ENCODE results near the gene GAK. TPM values are rescaled to one million over a fixed set of nuclear protein-coding genes. Genes with fewer than 3 reads are reported as not detected.

The GAK gene
- total and polyA plus RNA-seq, 2 donors from 2014 or later: 92.0 to 124 TPM

DNA sequence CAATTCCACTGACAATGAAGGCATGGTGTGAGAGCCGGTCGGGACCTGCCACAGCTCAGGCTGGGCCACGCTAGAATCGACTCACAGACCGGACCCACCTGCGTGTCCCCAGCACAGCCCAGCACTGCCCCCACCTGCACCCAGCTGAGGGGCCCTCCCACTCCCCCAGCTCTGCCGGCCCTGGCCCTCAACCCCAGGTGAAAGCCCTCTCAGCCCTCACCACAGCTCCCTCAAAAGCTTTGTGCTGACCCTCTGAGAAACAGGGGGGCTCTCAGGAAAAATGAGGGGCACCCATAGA lies 25.1 kb downstream of the GAK start:
- intact Hi-C loops (cut with DNase I): no loop called here
- Histone ChIP-seq H3K27me3 (ENCODE audit: control insufficient read depth, insufficient read depth, low read length) (no peaks in the 10 kb centered on the region), H3K4me1 (ENCODE audit: control insufficient read depth in 2 of 3, insufficient read depth in 2 of 3, low read depth in 1 of 3, low read length in 3 of 3) (no peaks in the 10 kb centered on the region), H3K9ac (ENCODE audit: low read length in 3 of 3) (no peak overlapping the region), H3K4me3 (ENCODE audit: low read length in 3 of 3) (no peak overlapping the region), H3K27ac (ENCODE audit: low read depth in 2 of 2, low read length in 2 of 2) (no peak overlapping the region), H3K9me3 (ENCODE audit: control insufficient read depth in 2 of 3, insufficient read depth in 1 of 3, low read length in 3 of 3) (no peaks in the 10 kb centered on the region), H3K36me3 (ENCODE audit: control insufficient read depth in 2 of 3, insufficient read depth in 3 of 3, low read length in 3 of 3) (peaks cover 0 to 12% (median 8%) of the 10 kb centered on the region in 3 donors)
- FAIRE-seq: no peak
- peak in 1 of 5 donors; percentile 72 for DNase-seq
- TF ChIP-seq, protein P1, sequence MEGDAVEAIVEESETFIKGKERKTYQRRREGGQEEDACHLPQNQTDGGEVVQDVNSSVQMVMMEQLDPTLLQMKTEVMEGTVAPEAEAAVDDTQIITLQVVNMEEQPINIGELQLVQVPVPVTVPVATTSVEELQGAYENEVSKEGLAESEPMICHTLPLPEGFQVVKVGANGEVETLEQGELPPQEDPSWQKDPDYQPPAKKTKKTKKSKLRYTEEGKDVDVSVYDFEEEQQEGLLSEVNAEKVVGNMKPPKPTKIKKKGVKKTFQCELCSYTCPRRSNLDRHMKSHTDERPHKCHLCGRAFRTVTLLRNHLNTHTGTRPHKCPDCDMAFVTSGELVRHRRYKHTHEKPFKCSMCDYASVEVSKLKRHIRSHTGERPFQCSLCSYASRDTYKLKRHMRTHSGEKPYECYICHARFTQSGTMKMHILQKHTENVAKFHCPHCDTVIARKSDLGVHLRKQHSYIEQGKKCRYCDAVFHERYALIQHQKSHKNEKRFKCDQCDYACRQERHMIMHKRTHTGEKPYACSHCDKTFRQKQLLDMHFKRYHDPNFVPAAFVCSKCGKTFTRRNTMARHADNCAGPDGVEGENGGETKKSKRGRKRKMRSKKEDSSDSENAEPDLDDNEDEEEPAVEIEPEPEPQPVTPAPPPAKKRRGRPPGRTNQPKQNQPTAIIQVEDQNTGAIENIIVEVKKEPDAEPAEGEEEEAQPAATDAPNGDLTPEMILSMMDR (IDR thresholded peaks at IDR 0.05; ENCODE audit: borderline replicate concordance, extremely low read depth, insufficient read depth): no peak

DNA sequence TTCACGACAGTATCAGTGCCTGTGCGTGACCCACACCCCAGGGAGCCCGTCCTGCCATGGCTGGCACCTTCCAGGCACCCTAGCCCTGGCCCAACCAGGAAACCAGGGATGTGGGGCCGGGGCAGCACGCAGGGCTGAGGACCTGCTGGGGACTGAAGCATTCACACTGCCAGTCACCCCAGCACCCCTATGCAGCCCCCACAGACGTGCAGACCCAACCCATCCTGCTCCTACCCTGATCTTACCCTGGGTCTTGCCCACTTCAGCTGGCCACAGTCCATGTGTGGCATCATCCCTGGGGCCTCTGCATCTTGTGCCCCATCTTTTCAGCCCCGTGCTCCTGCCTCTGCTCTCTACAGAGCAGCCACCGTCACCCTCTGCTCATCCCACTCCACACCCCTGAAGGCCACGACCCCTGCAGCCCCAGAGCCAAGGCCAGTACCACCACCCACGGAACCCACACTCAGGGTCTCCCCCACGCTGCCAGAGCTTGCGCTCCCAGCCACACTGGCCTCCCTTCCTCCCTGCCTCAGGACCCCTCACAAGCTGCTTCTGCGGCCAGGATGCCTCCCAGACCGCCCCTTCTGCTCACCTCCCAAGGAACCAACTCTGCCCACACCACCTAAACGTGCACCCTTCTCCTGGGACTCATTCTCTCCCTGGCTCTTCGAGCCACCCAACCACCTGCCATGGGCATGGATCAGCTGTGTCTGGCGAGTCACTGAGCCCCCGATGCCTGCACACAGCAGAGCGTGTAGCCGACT lies 25.6 kb downstream of the GAK start:
- FAIRE-seq: no peak
- no peaks in the 10 kb centered on the region for H3K27me3 ChIP-seq (ENCODE audit: control insufficient read depth, insufficient read depth, low read length)
- DNase-seq: peak in 1 of 5 donors; percentile 60
- H3K27ac ChIP-seq (ENCODE audit: low read depth in 2 of 2, low read length in 2 of 2): no peak overlapping the region
- H3K9ac ChIP-seq (ENCODE audit: low read length in 3 of 3): no peak overlapping the region
- no peaks in the 10 kb centered on the region for H3K9me3 ChIP-seq (ENCODE audit: control insufficient read depth in 2 of 3, insufficient read depth in 1 of 3, low read length in 3 of 3)
- no peak overlapping the region for H3K4me3 ChIP-seq (ENCODE audit: low read length in 3 of 3)
- TF ChIP-seq, protein P1 (IDR thresholded peaks at IDR 0.05; ENCODE audit: borderline replicate concordance, extremely low read depth, insufficient read depth): no peak
- H3K36me3 ChIP-seq (ENCODE audit: control insufficient read depth in 2 of 3, insufficient read depth in 3 of 3, low read length in 3 of 3): peaks cover 0 to 7% (median 5%) of the 10 kb centered on the region in 3 donors
- intact Hi-C loops (cut with DNase I): no loop called here
- no peaks in the 10 kb centered on the region for H3K4me1 ChIP-seq (ENCODE audit: control insufficient read depth in 2 of 3, insufficient read depth in 2 of 3, low read depth in 1 of 3, low read length in 3 of 3)

DNA sequence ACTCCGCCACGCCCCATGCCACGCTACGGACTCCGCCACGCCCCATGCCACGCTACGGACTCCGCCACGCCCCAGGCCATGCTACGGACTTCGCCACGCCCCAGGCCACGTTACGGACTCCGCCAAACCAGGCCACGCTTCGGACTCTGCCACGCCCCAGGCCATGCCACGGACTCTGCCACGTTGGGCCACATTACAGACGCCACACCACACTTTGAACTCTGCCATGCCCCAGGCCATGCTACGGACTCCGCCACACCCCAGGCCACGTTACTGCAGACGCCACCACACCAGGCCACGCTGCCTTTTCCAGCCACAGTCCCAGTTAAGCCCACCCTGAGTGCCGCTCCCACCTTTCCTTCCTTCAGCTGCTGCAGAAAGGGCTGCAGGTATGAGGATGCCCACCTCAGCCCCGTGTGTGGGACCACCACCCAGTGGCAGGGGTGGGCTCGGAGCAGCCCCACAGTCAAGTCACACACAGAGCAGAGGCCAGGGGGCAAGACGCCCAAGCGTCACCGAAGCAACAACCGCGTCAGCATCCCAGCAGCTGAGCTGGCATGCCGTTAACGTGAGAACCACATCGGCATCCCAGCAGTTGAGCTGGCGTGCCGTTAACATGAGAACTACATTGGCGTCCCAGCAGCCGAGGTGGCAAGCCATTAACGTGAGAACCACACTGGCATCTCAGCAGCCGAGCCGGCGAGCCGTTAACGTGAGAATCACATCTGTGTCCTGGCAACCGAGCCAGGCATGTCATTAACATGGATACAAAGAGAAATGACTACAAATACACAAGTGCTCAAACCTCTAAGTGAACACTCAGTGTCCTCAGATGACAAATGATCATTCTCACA lies 26.4 kb downstream of the GAK start:
- H3K4me3 ChIP-seq (ENCODE audit: low read length in 3 of 3): no peak overlapping the region
- intact Hi-C loops (cut with DNase I): no loop called here
- no peaks in the 10 kb centered on the region for H3K27me3 ChIP-seq (ENCODE audit: control insufficient read depth, insufficient read depth, low read length)
- DNase-seq: peak in 1 of 5 donors; percentile 57
- H3K27ac ChIP-seq (ENCODE audit: low read depth in 2 of 2, low read length in 2 of 2): no peak overlapping the region
- no peaks in the 10 kb centered on the region for H3K36me3 ChIP-seq (ENCODE audit: control insufficient read depth in 2 of 3, insufficient read depth in 3 of 3, low read length in 3 of 3)
- FAIRE-seq: no peak
- H3K9me3 ChIP-seq (ENCODE audit: control insufficient read depth in 2 of 3, insufficient read depth in 1 of 3, low read length in 3 of 3): no peaks in the 10 kb centered on the region
- no peak overlapping the region for H3K9ac ChIP-seq (ENCODE audit: low read length in 3 of 3)
- H3K4me1 ChIP-seq (ENCODE audit: control insufficient read depth in 2 of 3, insufficient read depth in 2 of 3, low read depth in 1 of 3, low read length in 3 of 3): no peaks in the 10 kb centered on the region
- TF ChIP-seq, protein P1 (IDR thresholded peaks at IDR 0.05; ENCODE audit: borderline replicate concordance, extremely low read depth, insufficient read depth): no peak
